ENCODE results near the gene PRDX5.

- TF ChIP-seq, protein P1, sequence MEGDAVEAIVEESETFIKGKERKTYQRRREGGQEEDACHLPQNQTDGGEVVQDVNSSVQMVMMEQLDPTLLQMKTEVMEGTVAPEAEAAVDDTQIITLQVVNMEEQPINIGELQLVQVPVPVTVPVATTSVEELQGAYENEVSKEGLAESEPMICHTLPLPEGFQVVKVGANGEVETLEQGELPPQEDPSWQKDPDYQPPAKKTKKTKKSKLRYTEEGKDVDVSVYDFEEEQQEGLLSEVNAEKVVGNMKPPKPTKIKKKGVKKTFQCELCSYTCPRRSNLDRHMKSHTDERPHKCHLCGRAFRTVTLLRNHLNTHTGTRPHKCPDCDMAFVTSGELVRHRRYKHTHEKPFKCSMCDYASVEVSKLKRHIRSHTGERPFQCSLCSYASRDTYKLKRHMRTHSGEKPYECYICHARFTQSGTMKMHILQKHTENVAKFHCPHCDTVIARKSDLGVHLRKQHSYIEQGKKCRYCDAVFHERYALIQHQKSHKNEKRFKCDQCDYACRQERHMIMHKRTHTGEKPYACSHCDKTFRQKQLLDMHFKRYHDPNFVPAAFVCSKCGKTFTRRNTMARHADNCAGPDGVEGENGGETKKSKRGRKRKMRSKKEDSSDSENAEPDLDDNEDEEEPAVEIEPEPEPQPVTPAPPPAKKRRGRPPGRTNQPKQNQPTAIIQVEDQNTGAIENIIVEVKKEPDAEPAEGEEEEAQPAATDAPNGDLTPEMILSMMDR (IDR thresholded peaks at IDR 0.05): no peak
- TF ChIP-seq POLR2A (IDR thresholded peaks at IDR 0.05): no peak
These were observed 20.8 kb downstream of the PRDX5 start for GRCh38 chr11:64338716-64339115.
